ENCODE results near the gene VWA3B.

VWA3B gene

DNA sequence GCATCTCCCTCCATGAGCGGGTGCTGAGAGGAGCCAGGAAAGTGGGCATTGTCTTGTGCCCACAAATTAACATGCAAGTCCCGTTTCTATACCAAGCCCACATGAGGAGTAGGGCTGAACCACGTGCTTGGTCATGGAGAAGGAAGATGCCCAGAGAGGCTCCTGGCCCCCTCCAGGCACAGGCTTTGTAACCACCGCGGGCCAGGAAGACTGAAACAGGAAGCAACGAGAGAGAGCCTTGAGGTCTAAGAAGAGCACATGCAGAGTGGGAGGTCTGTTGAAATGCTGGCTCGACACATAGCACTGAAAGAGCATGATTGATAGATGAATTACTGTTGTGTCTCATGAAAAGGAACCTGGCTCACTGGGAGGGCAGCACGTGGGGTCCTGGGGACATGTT, 36.3 kb downstream of the VWA3B start:
- no peaks in the 10 kb centered on the region for H3K79me2 ChIP-seq (ENCODE audit: low read length)
- no peaks in the 10 kb centered on the region for H3K9me2 ChIP-seq (replicated peaks; ENCODE audit: insufficient read depth, low read length)
- no peaks in the 10 kb centered on the region for H4K20me1 ChIP-seq (ENCODE audit: insufficient read depth, low read length)
- no peak overlapping the region for H3K27ac ChIP-seq (ENCODE audit: low read length)
- no peaks in the 10 kb centered on the region for H3F3A ChIP-seq (ENCODE audit: insufficient read depth, low read length)
- H3K9me3 ChIP-seq (replicated peaks; ENCODE audit: insufficient read depth, low read length), result no peaks in the 10 kb centered on the region
- H2AFZ ChIP-seq (ENCODE audit: low read length), result 0 out of 2 replicates have a peak overlapping the region, but pooled peaks have one; percentile 36
- TF ChIP-seq EZH2 (optimal IDR thresholded peaks at IDR 0.05; ENCODE audit: low read depth, low read length) (no peak), EZH2phosphoT487 (IDR thresholded peaks at IDR 0.05; ENCODE audit: low read length) (no peak)
- TF ChIP-seq, protein P1, sequence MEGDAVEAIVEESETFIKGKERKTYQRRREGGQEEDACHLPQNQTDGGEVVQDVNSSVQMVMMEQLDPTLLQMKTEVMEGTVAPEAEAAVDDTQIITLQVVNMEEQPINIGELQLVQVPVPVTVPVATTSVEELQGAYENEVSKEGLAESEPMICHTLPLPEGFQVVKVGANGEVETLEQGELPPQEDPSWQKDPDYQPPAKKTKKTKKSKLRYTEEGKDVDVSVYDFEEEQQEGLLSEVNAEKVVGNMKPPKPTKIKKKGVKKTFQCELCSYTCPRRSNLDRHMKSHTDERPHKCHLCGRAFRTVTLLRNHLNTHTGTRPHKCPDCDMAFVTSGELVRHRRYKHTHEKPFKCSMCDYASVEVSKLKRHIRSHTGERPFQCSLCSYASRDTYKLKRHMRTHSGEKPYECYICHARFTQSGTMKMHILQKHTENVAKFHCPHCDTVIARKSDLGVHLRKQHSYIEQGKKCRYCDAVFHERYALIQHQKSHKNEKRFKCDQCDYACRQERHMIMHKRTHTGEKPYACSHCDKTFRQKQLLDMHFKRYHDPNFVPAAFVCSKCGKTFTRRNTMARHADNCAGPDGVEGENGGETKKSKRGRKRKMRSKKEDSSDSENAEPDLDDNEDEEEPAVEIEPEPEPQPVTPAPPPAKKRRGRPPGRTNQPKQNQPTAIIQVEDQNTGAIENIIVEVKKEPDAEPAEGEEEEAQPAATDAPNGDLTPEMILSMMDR (IDR thresholded peaks at IDR 0.05; ENCODE audit: low read length), result no peak
- no peaks in the 10 kb centered on the region for H3K36me3 ChIP-seq (replicated peaks; ENCODE audit: insufficient read depth, low read length)
- H3K9ac ChIP-seq (ENCODE audit: low read length), result no peak overlapping the region
- H3K4me1 ChIP-seq (ENCODE audit: low read length), result no peaks in the 10 kb centered on the region
- H3K4me3 ChIP-seq (ENCODE audit: low read length), result no peak overlapping the region
- peak; percentile 30 for DNase-seq
- no peaks in the 10 kb centered on the region for H3K27me3 ChIP-seq (replicated peaks; ENCODE audit: insufficient read depth, low read length)
- H3K4me2 ChIP-seq (ENCODE audit: low read depth, low read length), result no peak overlapping the region

DNA sequence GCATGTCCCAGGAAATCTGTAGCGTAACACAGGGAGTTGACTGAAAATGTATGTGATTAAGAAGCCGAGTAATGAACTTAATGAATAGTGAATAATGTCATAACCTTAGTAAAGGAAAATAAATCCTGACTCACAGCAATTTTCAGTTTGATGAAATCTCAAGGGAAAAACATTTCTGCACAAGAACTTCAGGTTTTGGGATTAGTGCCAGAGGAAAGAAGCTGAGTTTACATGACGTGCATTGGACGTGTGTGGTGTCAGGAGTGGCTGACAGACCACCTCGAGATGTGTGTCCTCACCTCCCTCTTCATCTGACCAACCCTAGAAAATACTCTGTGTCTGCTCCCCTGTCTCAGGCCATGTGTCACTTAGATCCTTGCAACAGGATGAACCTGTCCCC, 39.1 kb downstream of the VWA3B start:
- Histone ChIP-seq H3K79me2 (ENCODE audit: low read length) (no peaks in the 10 kb centered on the region), H3K4me3 (ENCODE audit: low read length) (no peak overlapping the region), H3K9me2 (replicated peaks; ENCODE audit: insufficient read depth, low read length) (no peaks in the 10 kb centered on the region), H3F3A (ENCODE audit: insufficient read depth, low read length) (no peaks in the 10 kb centered on the region), H3K4me2 (ENCODE audit: low read depth, low read length) (no peak overlapping the region), H3K36me3 (replicated peaks; ENCODE audit: insufficient read depth, low read length) (no peaks in the 10 kb centered on the region), H2AFZ (ENCODE audit: low read length) (no peak overlapping the region), H4K20me1 (ENCODE audit: insufficient read depth, low read length) (no peaks in the 10 kb centered on the region), H3K27me3 (replicated peaks; ENCODE audit: insufficient read depth, low read length) (no peaks in the 10 kb centered on the region), H3K27ac (ENCODE audit: low read length) (no peak overlapping the region), H3K4me1 (ENCODE audit: low read length) (no peaks in the 10 kb centered on the region), H3K9ac (ENCODE audit: low read length) (no peak overlapping the region), H3K9me3 (replicated peaks; ENCODE audit: insufficient read depth, low read length) (no peaks in the 10 kb centered on the region)
- TF ChIP-seq EZH2 (optimal IDR thresholded peaks at IDR 0.05; ENCODE audit: low read depth, low read length) (no peak), EZH2phosphoT487 (IDR thresholded peaks at IDR 0.05; ENCODE audit: low read length) (no peak)
- TF ChIP-seq, protein P1 (IDR thresholded peaks at IDR 0.05; ENCODE audit: low read length), result no peak
- DNase-seq, result no peak

GRCh38 chr2:98127229-98127989, 40.4 kb downstream of the VWA3B start:
- Histone ChIP-seq H2AFZ (ENCODE audit: low read length) (no peak overlapping the region), H3K27me3 (replicated peaks; ENCODE audit: insufficient read depth, low read length) (no peaks in the 10 kb centered on the region), H3F3A (ENCODE audit: insufficient read depth, low read length) (no peaks in the 10 kb centered on the region), H4K20me1 (ENCODE audit: insufficient read depth, low read length) (no peaks in the 10 kb centered on the region), H3K9ac (ENCODE audit: low read length) (no peak overlapping the region), H3K9me2 (replicated peaks; ENCODE audit: insufficient read depth, low read length) (no peaks in the 10 kb centered on the region), H3K9me3 (replicated peaks; ENCODE audit: insufficient read depth, low read length) (no peaks in the 10 kb centered on the region), H3K79me2 (ENCODE audit: low read length) (no peaks in the 10 kb centered on the region), H3K4me3 (ENCODE audit: low read length) (no peak overlapping the region), H3K27ac (ENCODE audit: low read length) (no peak overlapping the region), H3K4me2 (ENCODE audit: low read depth, low read length) (no peak overlapping the region), H3K36me3 (replicated peaks; ENCODE audit: insufficient read depth, low read length) (no peaks in the 10 kb centered on the region), H3K4me1 (ENCODE audit: low read length) (no peaks in the 10 kb centered on the region)
- TF ChIP-seq EZH2phosphoT487 (IDR thresholded peaks at IDR 0.05; ENCODE audit: low read length) (no peak), EZH2 (optimal IDR thresholded peaks at IDR 0.05; ENCODE audit: low read depth, low read length) (no peak)
- TF ChIP-seq, protein P1 (IDR thresholded peaks at IDR 0.05; ENCODE audit: low read length), result no peak
- no peak for DNase-seq

Measured in MM.1S (cell line).